ENCODE data around the gene RFPL2.
A peak's percentile ranks its signal among the peaks of the same experiment; 100 is the strongest.

RFPL2 gene

GRCh38 chr22:32204856-32205722, at the start of gene RFPL2:
TSS of gene RFPL2 (minus strand) at chr22:32205073. CDS start at chr22:32202451, 2,622 bp downstream.
- DNase-seq, result peak; percentile 56 to 80

- DNase-seq, result no peak
Observed at GRCh38 chr22:32249231-32249630, 44.4 kb upstream of the RFPL2 start.

- no peak for DNase-seq
Observed at GRCh38 chr22:32248276-32248675, 43.4 kb upstream of the RFPL2 start.

- DNase-seq, result no peak
Observed at GRCh38 chr22:32246166-32246565, 41.3 kb upstream of the RFPL2 start.

- no peak for DNase-seq
Observed at GRCh38 chr22:32245042-32245441, 40.2 kb upstream of the RFPL2 start.

- no peak for DNase-seq
Observed at GRCh38 chr22:32244547-32244946, 39.7 kb upstream of the RFPL2 start.

GRCh38 chr22:32240461-32240860, 35.6 kb upstream of the RFPL2 start:
- DNase-seq, result no peak

GRCh38 chr22:32237906-32238305, 33.0 kb upstream of the RFPL2 start:
- DNase-seq, result no peak

GRCh38 chr22:32236970-32237369, 32.1 kb upstream of the RFPL2 start:
- no peak for DNase-seq

GRCh38 chr22:32233091-32233490, 28.2 kb upstream of the RFPL2 start:
- no peak for DNase-seq

GRCh38 chr22:32232191-32232830, 27.4 kb upstream of the RFPL2 start:
- DNase-seq, result no peak

GRCh38 chr22:32226326-32227104, 21.6 kb upstream of the RFPL2 start:
- DNase-seq, result no peak

GRCh38 chr22:32222991-32223390, 18.1 kb upstream of the RFPL2 start:
- no peak for DNase-seq

GRCh38 chr22:32219026-32219425, 14.2 kb upstream of the RFPL2 start:
- DNase-seq, result no peak

GRCh38 chr22:32218470-32218869, 13.6 kb upstream of the RFPL2 start:
- DNase-seq, result no peak

- DNase-seq, result no peak
Observed at GRCh38 chr22:32217465-32217864, 12.6 kb upstream of the RFPL2 start.

GRCh38 chr22:32216911-32217310, 12.0 kb upstream of the RFPL2 start:
- DNase-seq, result no peak

- no peak for DNase-seq
Observed at GRCh38 chr22:32211011-32211410, 6.1 kb upstream of the RFPL2 start.

- no peak for DNase-seq
Observed at GRCh38 chr22:32208681-32209080, 3.8 kb upstream of the RFPL2 start.

- DNase-seq, result no peak
Observed at GRCh38 chr22:32207971-32208480, 3.2 kb upstream of the RFPL2 start.

- DNase-seq, result peak in 1 of 2 experiments; percentile 48
Observed at GRCh38 chr22:32206774-32207758, 2.2 kb upstream of the RFPL2 start.
